HUES6 (cell line): ENCODE results near the gene ZNF44.

Experiments used
- H3K27ac ChIP-seq: 2 replicates; pipeline ENCODE4 v1.7.0; 2013; ENCODE audit warnings: low read depth, mild to moderate bottlenecking, low read length, inconsistent platforms
- H3K27me3 ChIP-seq: 2 replicates; pipeline ENCODE4 v1.6.1; 2013; ENCODE audit warnings: low read length; ENCODE audit not compliant: control insufficient read depth, insufficient read depth
- H3K36me3 ChIP-seq: 2 replicates; pipeline ENCODE4 v1.6.1; 2013; ENCODE audit warnings: low read length; ENCODE audit not compliant: control insufficient read depth, insufficient read depth
- H3K4me1 ChIP-seq: 2 replicates; pipeline ENCODE4 v1.6.1; 2013; ENCODE audit warnings: low read length; ENCODE audit not compliant: control insufficient read depth, insufficient read depth
- H3K4me3 ChIP-seq: 2 replicates; pipeline ENCODE4 v1.5.1; 2013; ENCODE audit warnings: low read depth, low read length
- H3K9ac ChIP-seq: one replicate; pipeline ENCODE4 v1.6.1; 2013; ENCODE audit warnings: mild to moderate bottlenecking, low read length
- H3K9me3 ChIP-seq: 2 replicates; pipeline ENCODE4 v1.6.1; 2013; ENCODE audit warnings: low read depth, low read length; ENCODE audit not compliant: control insufficient read depth, insufficient read depth

Gene ZNF44

DNA sequence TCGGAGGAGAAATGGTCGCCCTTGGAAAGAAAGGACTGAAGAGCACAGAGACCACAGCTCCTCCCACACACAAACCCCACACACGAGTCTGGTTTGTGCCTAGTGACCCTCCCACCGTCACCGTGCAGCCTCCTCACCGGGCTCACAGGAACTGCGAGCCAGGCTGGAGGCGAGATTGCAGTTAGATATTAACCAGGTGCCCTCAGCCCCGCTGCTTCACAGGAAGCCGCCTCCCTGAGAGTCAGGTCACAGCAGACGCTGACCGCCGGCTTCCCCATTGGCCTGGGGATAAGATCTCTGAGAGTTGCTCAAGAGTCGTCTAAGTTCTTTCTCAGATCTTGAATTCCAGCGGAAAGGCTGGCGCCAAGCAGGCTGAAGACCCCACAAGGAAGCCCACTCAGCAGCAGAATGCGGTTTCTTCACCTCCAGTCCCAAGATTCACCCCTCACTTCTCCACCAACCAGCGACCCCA lies 870 bp downstream of the ZNF44 start:
- no peaks in the 10 kb centered on the region for H3K4me1 ChIP-seq
- peak overlapping the region; percentile 17 for H3K9ac ChIP-seq
- no peak overlapping the region for H3K27ac ChIP-seq
- no peaks in the 10 kb centered on the region for H3K36me3 ChIP-seq
- H3K9me3 ChIP-seq, result peaks cover 15% of the 10 kb centered on the region; the same call in 1 of the 2 replicates
- no peaks in the 10 kb centered on the region for H3K27me3 ChIP-seq
- H3K4me3 ChIP-seq, result peak overlapping the region; percentile 83

GRCh38 chr19:12289790-12290065 lies 5.0 kb downstream of the ZNF44 start:
- Histone ChIP-seq H3K9ac (no peak overlapping the region), H3K4me3 (no peak overlapping the region), H3K4me1 (no peaks in the 10 kb centered on the region), H3K9me3 (peaks cover 28% of the 10 kb centered on the region), H3K36me3 (no peaks in the 10 kb centered on the region), H3K27ac (no peak overlapping the region), H3K27me3 (no peaks in the 10 kb centered on the region)

DNA sequence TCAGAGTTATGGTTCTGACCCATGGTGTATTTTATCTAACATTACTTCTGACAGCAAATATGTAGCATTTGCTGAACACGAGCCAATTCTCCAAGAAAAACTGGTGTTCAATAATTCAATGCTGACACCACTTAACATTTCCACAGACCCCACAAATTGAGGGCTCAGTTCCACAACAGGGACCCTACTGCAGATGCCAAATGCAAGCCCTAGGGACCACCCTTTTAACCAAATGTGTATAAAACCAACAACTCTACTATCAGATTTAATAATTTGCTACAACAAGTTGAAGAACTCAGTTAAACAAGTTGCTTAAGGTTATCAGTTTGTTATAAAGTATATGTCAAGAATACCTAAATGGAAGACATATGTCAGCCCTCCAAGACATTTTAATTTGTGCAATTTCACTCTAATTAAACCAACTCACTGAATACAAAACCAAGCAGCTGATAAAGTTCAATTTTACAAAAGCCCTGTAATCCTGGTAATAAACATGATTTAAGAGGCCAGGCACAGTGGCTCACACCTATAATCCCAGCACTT lies 6.7 kb downstream of the ZNF44 start:
- H3K36me3 ChIP-seq, result no peaks in the 10 kb centered on the region
- no peak overlapping the region for H3K27ac ChIP-seq

DNA sequence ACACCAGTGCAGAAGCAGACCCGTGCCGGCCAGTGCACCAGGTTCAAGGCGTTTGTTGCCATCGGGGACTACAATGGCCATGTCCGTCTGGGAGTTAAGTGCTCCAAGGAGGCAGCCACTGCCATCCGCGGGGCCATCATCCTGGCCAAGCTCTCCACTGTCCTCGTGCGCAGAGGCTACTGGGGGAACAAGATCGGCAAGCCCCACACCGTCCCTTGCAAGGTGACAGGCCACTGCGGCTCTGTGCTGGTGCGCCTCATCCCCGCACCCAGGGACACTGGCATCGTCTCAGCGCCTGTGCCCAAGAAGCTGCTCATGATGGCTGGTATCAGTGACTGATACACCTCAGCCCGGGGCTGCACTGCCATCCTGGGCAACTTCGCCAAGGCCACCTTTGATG lies 10.1 kb downstream of the ZNF44 start:
- H3K4me1 ChIP-seq, result no peaks in the 10 kb centered on the region
- peaks cover 53% of the 10 kb centered on the region for H3K9me3 ChIP-seq
- H3K9ac ChIP-seq, result no peak overlapping the region
- H3K27ac ChIP-seq, result no peak overlapping the region
- H3K36me3 ChIP-seq, result no peaks in the 10 kb centered on the region
- no peaks in the 10 kb centered on the region for H3K27me3 ChIP-seq
- no peak overlapping the region for H3K4me3 ChIP-seq

More for the DNA sequence above, 6.7 kb downstream of the ZNF44 start:
- no peak overlapping the region for H3K9ac ChIP-seq
- no peaks in the 10 kb centered on the region for H3K27me3 ChIP-seq
- no peak overlapping the region for H3K4me3 ChIP-seq
- peaks cover 38% of the 10 kb centered on the region for H3K9me3 ChIP-seq
- no peaks in the 10 kb centered on the region for H3K4me1 ChIP-seq

GRCh38 chr19:12284226-12284625 lies 10.5 kb downstream of the ZNF44 start:
- Histone ChIP-seq H3K36me3 (no peaks in the 10 kb centered on the region), H3K4me1 (no peaks in the 10 kb centered on the region), H3K9me3 (peaks cover 57% of the 10 kb centered on the region)

DNA sequence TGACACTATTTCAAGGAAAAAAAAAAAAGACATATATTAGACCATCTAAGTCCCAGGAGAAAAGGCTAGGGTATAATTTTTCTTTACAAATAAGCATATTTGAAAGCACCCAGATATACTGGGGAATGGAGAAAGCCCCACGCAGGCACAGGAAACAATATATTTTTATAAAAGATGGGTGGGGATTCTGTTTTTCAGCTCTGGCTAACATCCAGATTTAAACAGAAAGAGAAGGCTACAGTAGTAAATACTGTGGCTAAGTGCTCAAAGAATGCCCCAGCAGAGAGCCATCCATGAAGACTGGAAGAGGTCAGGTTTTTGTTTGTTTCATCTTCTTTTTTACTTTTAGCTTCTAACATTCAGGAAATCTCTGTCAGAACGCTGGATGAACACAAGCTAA lies 16.0 kb downstream of the ZNF44 start:
- Histone ChIP-seq H3K9ac (no peak overlapping the region), H3K36me3 (peaks cover 16% of the 10 kb centered on the region; the same call in 1 of the 2 replicates), H3K9me3 (peaks cover 73% of the 10 kb centered on the region), H3K4me1 (no peaks in the 10 kb centered on the region), H3K4me3 (no peak overlapping the region), H3K27me3 (no peaks in the 10 kb centered on the region), H3K27ac (no peak overlapping the region)

More at GRCh38 chr19:12284226-12284625, 10.5 kb downstream of the ZNF44 start:
- Histone ChIP-seq H3K27ac (no peak overlapping the region), H3K4me3 (no peak overlapping the region), H3K27me3 (no peaks in the 10 kb centered on the region), H3K9ac (no peak overlapping the region)

- Histone ChIP-seq H3K36me3 (peaks cover 36% of the 10 kb centered on the region), H3K9ac (no peak overlapping the region), H3K27ac (no peak overlapping the region), H3K4me1 (no peaks in the 10 kb centered on the region), H3K4me3 (no peak overlapping the region), H3K27me3 (no peaks in the 10 kb centered on the region), H3K9me3 (peaks cover 82% of the 10 kb centered on the region)
These were observed 21.4 kb downstream of the ZNF44 start for GRCh38 chr19:12272980-12273901.

GRCh38 chr19:12272386-12272785 lies 22.3 kb downstream of the ZNF44 start:
- no peaks in the 10 kb centered on the region for H3K27me3 ChIP-seq
- no peak overlapping the region for H3K27ac ChIP-seq
- H3K9ac ChIP-seq, result no peak overlapping the region
- no peak overlapping the region; the same call in 1 of the 2 replicates for H3K4me3 ChIP-seq
- H3K4me1 ChIP-seq, result no peaks in the 10 kb centered on the region
- H3K36me3 ChIP-seq, result peaks cover 36% of the 10 kb centered on the region
- H3K9me3 ChIP-seq, result peaks cover 79% of the 10 kb centered on the region

GRCh38 chr19:12270854-12271253 lies 23.8 kb downstream of the ZNF44 start:
- peaks cover 74% of the 10 kb centered on the region for H3K9me3 ChIP-seq

DNA sequence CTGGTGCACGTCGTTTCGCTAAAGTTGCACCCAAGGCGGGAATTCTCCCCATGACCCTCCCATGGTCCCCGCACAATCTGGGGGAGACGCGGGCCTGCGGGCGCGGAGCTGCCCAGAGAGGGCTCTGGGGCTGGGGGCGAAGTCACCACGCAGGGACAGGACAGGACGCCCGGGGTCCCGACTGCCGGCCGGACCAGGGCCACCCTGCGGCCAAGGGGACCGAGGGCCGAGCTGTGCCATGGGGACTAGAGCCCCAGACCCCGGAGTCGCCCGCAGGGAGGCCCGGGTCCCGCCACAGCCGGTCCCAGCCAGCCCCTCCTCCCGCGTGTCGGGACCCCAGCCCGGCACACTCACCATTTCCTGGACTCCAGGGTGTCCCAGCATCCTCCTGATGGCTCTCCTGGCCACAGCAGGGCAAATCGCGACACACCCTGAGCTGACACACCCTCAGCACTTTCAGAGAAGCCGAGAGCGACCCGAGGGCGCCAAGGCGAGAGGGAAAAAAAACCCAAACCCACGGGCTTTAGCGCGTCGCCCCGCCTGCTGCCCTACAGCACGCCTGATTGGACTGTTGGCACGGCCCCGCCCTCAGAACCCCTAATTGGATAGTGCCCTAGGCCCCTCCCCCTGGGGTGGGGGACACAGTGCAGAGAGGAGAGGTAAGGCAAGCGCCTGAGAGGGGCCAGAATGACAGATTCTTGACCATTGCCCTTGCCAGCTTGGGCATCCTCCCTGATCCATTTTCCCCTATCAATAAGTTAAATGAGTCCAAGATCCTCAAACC lies 28.6 kb downstream of the ZNF44 start:
- Histone ChIP-seq H3K9ac (no peak overlapping the region), H3K27me3 (no peaks in the 10 kb centered on the region), H3K9me3 (peaks cover 76% of the 10 kb centered on the region), H3K36me3 (peaks cover 2% of the 10 kb centered on the region; the same call in 1 of the 2 replicates), H3K4me3 (no peak overlapping the region), H3K4me1 (no peaks in the 10 kb centered on the region), H3K27ac (no peak overlapping the region)

More at GRCh38 chr19:12270854-12271253, 23.8 kb downstream of the ZNF44 start:
- no peak overlapping the region for H3K9ac ChIP-seq
- peaks cover 31% of the 10 kb centered on the region for H3K36me3 ChIP-seq
- H3K27me3 ChIP-seq, result no peaks in the 10 kb centered on the region
- H3K27ac ChIP-seq, result no peak overlapping the region
- no peak overlapping the region for H3K4me3 ChIP-seq
- H3K4me1 ChIP-seq, result no peaks in the 10 kb centered on the region

GRCh38 chr19:12261554-12261953 lies 33.1 kb downstream of the ZNF44 start:
- no peak overlapping the region for H3K27ac ChIP-seq
- no peak overlapping the region for H3K9ac ChIP-seq
- H3K9me3 ChIP-seq, result peaks cover 84% of the 10 kb centered on the region
- no peaks in the 10 kb centered on the region for H3K36me3 ChIP-seq
- H3K4me3 ChIP-seq, result no peak overlapping the region
- no peaks in the 10 kb centered on the region for H3K27me3 ChIP-seq
- no peaks in the 10 kb centered on the region for H3K4me1 ChIP-seq
